Stimulated activated CD8-positive, alpha-beta memory T cell treated with anti-CD3 and anti-CD28 coated beads, Interleukin-12 subunit alpha, Interleukin-12 subunit beta, amount 100 ng/mL, for 24 hours (primary cell): Measurements from ENCODE around the gene RPP40.

Source experiments
- DNase-seq: peaks from one replicate; pipeline ENCODE4 v3.0.0-alpha.2; 2020; ENCODE audit errors: extremely low read depth

The RPP40 gene

GRCh38 chr6:4969609-4970285, 34.1 kb downstream of the RPP40 start:
- DNase-seq: no peak

DNA sequence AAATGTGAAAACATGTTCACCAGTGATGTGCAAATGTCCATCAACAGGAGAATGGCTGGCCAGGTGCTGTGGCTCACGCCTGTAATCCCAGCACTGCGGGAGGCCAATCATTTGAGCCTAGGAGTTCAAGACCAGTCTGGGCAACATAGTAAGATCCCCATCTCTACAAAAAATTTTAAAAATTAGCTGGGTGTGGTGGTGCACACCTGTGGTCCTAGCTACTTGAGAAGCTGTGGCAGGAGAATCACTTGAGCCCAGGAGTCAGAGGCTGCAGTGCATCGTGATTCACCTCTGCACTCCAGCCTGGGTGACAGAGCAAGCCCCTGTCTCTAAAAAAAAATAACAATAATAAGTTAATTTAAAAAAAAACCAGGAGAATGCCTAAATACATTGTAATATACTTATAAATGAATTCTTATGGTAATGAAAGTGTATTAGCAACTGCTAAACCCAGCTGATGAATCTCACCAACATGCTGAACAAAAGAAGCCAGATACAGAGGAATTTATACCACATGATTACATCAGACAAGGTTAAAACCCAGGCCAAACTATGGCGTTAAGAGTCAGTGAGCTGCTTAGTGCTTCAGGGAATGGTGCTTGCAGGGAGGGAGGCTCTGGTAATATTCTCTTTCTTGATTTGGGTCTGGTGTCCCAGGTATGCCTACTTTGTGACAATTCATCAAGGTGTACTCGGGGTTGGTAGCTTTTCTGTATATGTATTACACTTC, 36.4 kb downstream of the RPP40 start:
- DNase-seq: no peak

DNA sequence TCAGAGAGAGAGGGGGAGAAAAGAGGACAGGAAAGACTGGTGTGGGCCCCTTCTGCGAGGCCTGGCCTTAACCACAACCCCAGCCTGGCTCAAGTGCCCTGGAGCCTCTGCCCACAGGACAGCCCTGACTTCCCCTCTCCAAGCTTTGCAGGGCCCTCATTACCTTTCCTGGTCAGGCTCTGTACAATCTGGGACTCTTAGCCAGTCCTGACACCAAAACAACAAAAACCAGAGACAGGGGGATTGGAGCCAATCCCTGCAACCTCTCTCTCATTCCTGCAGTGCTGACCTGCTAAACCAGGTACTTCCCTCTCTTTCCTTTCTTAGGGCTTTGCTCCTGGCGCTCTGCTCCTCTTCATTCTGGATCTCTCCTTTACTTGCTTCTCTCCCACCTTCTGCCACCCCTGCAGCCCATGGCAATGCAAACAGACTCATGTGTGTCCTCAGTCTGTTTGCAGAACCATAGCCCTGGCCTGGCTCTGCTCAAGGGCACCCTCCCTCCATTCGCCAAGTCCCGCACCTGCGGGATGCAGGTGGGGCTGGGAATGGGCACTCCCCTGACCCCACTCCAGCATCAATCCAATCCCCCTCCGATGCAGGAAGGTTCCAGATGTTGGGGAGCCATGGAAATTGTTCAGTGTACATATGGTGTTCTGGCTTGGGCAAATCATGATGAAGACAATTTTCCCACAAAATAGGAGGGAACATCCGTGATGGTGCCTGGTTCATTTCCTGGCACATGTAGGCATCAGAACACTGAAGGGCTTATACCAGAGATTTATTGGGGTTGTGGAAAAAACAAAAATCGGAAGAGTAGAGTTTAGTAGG, 38.1 kb downstream of the RPP40 start:
- DNase-seq: no peak

DNA sequence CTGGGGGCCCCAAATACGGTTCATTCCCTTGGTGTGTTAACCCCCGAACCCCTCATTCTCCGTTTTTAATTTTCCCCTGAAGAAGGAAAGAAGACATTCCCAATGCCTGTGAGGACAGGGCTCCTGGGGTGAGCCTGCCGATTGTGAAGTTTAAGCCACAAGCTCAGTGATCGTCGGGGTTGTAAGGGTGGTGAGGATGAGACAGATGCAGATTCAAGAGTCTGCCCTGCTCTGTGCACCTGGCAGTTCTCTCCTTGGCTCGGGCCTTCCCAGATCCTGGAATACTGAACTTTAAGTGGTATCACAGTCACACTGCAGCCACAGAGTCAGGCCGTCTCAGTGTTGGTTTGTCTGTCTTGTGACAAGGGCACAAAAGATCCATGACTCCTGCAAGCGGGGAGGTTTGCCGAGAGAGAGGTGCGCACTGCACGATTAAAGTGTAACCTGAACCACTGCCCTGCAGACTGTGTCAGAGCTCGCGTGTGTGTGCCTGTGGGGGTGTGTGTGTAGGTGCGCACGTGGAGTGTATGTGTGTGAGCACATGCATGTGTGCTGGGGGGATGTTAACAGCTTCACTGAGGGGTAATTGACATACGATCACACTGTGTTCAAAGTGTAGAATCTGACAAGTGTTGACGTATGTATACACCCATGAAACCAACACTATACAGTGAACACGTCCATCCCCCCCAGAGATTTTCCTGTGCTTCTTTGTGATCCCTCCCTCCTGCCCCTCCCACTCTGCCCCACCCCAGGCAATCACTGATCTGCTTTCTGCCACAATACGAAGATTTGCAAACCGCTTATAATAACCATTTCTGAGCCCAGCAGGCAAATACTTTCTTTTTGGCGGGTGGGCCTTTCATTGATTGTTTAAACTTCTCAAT, 38.9 kb downstream of the RPP40 start:
- no peak for DNase-seq

GRCh38 chr6:4962905-4963304, 40.9 kb downstream of the RPP40 start:
- DNase-seq: no peak

DNA sequence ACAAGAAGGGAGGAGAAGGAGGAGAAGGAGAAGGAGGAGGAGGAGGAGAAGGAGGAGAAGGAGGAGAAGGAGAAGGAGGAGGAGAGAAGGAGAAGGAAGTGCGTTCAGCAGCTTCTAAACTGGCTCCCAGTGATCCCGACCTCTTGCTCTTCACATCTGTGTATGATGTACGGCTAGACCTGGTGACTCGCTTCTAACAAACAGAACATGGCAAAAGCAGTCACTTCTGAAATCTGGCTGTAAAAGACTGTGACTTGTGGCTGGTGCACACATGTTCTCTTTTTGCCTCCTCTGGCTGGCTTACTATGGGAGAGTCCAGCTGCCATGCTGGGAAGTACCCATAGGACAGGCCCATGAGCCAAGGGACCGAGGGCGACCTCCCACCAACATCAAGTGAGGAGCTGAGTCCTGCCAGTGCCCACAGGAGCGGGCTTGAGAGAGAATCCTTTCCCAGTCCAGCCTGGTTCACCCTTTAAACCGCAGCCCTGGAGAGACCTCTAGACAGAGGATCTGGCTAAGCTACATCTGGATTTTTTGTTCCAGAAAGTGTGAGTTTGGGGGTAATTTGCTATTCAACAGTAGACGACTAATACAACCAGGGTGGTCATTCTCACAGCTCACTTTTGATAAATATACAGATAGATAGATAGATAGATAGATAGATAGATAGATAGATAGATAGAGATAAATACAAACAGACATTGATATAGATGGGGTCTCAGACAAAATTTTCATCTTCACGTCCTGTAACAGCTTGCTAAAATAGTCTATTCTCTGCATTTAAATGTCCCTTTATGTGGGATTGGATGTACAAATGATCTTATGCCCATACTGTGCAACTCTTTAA, 42.3 kb downstream of the RPP40 start:
- DNase-seq: no peak

DNA sequence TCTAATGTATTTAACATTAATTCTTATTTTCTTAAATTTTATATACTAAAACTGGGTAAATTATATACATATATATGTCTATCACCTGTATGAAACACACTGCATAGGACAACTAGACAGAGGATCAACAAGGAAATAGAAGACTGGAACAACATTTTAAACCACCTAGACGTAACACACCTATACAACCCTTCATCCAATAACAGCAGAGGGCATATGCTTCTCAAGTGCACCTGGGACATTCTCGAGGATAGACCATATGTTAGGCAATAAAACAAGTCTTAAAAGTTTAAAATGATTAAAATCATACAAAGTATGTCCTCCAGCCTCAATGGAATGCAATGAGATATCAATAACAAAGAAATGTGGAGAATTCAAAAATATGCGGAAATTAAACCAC, 45.2 kb downstream of the RPP40 start:
- DNase-seq: no peak

- no peak for DNase-seq
Observed at GRCh38 chr6:4957521-4958231, 46.2 kb downstream of the RPP40 start.

DNA sequence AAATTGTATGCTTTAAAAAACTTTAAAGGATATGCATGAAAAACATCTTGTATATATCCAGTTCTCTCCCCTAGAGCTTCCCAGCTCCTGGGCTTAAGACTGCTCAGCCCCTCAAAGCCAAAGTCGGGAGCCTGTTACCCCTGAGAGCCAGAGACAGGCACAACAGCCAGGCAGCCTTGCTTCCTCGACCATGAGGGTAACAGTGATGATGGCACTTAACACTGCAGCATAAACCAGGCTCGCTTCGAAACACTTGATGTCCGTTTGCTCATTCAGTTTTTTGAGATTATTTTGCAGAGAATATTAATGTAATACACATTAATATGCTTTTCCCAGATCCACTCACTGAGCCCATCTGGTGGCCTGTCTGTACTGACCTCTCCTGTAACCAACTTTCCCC, 47.2 kb downstream of the RPP40 start:
- DNase-seq: no peak

DNA sequence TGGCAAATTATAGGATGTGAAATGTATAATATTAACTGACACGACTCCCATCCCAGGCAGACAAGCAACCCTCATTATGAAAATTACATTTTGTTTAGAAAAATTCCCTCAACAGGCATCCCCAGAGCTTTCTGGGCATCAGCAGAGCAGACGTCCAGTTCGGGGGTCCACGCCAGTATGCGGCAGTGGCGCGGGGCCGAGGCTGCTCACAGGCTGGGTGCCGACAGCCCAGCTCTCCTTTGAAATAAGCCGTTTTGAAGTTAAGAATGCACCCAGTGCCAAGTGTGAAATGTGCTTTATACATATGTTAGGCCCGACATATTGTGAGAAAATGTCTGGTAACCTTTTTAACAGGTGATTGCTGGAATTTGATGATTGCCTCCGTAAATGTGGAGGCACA, 50.4 kb downstream of the RPP40 start:
- DNase-seq: no peak

GRCh38 chr6:4950836-4951533, 52.9 kb downstream of the RPP40 start:
- DNase-seq: no peak

DNA sequence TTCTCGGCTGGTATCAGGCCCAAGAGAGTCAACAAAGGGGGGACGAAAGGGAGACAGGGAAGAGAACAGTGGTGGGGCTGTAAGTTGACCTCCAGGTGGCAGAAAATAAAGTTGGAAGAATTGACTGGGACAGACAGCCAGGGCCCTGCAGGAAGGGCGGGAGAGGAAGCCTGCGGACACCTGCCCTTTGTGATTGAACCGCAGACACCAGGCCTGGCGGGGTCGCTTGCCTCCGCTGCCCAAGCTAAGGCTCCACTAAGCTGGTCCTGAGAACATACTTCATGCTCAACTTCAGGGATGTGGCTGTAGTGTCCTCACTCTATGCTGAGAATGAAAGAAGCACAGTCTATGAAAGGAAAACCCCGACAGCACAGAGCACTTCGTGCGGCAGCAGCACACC, 53.8 kb downstream of the RPP40 start:
- DNase-seq: no peak

GRCh38 chr6:4948781-4949450, 54.9 kb downstream of the RPP40 start:
- no peak for DNase-seq

DNA sequence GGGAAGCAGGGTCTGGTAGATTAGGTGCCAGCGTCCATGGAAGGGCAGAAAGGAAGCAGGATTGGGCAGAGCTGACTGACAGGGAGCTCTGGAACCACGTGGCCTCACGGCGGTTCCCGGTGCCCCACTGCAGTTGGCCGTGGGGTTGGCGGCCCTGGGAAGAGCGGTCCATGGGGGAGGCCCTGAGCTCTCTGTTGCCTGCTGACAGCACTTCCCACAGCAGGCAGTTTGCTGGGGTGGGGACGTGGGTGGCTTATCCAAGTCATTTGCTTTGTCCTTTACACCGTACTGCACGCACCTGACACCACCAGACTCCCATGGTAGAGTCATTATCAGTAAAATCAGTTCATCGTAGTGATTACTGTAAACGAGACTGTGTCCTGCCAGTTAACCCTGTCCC, 56.1 kb downstream of the RPP40 start:
- DNase-seq: no peak

GRCh38 chr6:4946521-4946920, 57.3 kb downstream of the RPP40 start:
- DNase-seq: no peak
